ENCODE measurements around the gene TSR3. TPM values are rescaled to one million over a fixed set of nuclear protein-coding genes. Genes with fewer than 3 reads are reported as not detected.

TSR3 gene
- total and polyA plus RNA-seq, 4 donors: 20.3 to 29.9 (median 28.9) TPM

DNA sequence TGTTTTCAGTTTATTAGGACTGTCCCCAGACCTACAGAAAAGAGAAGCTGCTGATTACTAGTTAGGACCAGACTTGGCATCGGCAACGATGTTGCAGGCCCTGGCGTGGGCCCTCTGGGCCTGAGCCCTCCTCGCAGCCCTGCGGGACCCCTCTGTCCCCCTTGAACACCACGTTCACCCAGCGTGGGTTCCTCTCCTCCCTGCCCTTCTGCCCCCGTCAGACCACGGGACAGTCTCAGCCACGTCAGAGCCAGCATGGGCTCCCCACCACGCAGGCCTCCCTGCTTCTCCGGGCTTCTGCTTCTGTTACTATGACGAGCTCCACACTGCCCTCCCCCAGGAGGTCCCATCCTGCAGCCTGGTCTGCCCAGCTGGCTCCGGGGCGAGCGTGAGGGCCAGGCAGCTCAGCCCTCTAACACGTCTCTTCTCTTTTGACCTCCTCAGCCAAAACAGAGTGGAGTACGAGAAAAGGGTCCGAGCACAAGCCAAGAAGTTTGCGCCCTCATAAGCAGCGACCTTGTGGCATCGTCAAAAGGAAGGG is 27.3 kb downstream of the TSR3 start:
- H3K36me3 ChIP-seq (ENCODE audit: control insufficient read depth in 4 of 4, insufficient read depth in 3 of 4, low read depth in 1 of 4, low read length in 3 of 4): peaks cover 14 to 50% (median 22%) of the 10 kb centered on the region in 4 donors

DNA sequence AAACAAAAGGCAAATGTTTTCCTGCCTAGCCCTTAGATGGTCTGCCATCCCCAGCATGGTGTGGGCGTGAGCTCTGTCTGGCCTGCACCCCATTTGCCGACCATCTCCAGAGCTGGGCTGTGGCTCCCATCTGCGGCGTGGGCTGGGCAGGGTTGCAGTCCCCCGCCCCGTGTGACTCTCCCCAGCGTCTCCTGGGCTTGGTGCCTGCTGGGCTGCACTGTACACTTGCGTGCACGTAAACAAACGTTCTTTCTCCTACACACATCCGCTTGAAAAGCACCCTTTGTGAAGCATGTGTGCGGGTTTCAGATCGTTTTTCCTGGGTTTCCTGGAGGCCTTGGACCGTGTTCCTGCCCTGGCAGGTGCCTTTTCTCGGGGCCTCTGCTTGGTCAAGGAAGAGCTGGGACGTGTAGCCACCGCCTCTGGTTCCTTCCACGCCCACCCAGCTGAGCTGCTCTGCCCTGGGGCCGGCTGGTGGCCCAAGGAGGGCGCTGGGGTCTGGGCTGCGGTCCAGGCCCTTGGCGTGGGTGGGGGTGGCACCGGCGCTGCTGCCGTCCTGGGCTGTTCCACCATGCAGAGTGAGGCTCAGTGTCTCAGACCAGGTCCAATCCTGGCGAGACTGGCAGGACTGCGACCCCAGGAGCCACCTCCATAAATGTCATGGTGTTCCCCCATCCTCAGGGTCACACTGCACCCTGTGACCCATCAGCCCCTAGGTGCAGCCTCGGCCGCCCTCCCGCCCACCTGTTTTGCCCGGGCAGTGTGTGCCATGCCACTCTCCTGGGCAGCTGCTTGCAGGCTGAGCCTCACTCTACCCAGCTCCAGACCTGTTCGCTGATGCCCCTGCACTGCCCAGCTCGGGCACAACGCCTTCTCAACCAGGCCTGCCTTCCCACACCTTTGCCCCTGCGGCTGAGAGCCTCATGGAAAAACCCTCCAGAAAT is 28.1 kb downstream of the TSR3 start:
- Histone ChIP-seq H3K27me3 (ENCODE audit: control insufficient read depth in 4 of 4, insufficient read depth in 4 of 4, low read length in 3 of 4) (no peaks in the 10 kb centered on the region), H3K27ac (ENCODE audit: low read depth in 1 of 2, low read length in 2 of 2) (no peak overlapping the region), H3K36me3 (ENCODE audit: control insufficient read depth in 4 of 4, insufficient read depth in 3 of 4, low read depth in 1 of 4, low read length in 3 of 4) (peaks cover 16 to 58% (median 26%) of the 10 kb centered on the region in 4 donors), H3K4me3 (ENCODE audit: low read depth in 1 of 3, low read length in 3 of 3) (no peak overlapping the region), H3K9me3 (ENCODE audit: control insufficient read depth in 4 of 4, low read length in 3 of 4) (no peaks in the 10 kb centered on the region), H3K9ac (ENCODE audit: low read depth in 1 of 2, low read length in 2 of 2) (no peak overlapping the region), H3K4me1 (ENCODE audit: control insufficient read depth in 4 of 4, insufficient read depth in 4 of 4, low read length in 3 of 4) (no peaks in the 10 kb centered on the region)
- no peak for DNase-seq (ENCODE audit: low spot score)
- 93% methylated on average over 35 of the region's 35 CpGs for WGBS
- TF ChIP-seq EGR1 (IDR thresholded peaks at IDR 0.05; ENCODE audit: low read depth in 2 of 2): no peak
- TF ChIP-seq NR2F2 (IDR thresholded peaks at IDR 0.05): no peak
- TF ChIP-seq YY1 (IDR thresholded peaks at IDR 0.05): no peak
- TF ChIP-seq JUND (IDR thresholded peaks at IDR 0.05): no peak
- TF ChIP-seq FOXA1 (IDR thresholded peaks at IDR 0.05): no peak
- TF ChIP-seq SP1 (IDR thresholded peaks at IDR 0.05): no peak
- TF ChIP-seq HNF4G (IDR thresholded peaks at IDR 0.05): no peak
- TF ChIP-seq, protein P1, sequence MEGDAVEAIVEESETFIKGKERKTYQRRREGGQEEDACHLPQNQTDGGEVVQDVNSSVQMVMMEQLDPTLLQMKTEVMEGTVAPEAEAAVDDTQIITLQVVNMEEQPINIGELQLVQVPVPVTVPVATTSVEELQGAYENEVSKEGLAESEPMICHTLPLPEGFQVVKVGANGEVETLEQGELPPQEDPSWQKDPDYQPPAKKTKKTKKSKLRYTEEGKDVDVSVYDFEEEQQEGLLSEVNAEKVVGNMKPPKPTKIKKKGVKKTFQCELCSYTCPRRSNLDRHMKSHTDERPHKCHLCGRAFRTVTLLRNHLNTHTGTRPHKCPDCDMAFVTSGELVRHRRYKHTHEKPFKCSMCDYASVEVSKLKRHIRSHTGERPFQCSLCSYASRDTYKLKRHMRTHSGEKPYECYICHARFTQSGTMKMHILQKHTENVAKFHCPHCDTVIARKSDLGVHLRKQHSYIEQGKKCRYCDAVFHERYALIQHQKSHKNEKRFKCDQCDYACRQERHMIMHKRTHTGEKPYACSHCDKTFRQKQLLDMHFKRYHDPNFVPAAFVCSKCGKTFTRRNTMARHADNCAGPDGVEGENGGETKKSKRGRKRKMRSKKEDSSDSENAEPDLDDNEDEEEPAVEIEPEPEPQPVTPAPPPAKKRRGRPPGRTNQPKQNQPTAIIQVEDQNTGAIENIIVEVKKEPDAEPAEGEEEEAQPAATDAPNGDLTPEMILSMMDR (IDR thresholded peaks at IDR 0.05; ENCODE audit: low read depth, low read length, missing input control): no peak
- TF ChIP-seq GABPA (IDR thresholded peaks at IDR 0.05 in 1 of 2, conservative IDR thresholded peaks at IDR 0.05 in 1 of 2): no peak
- TF ChIP-seq, protein P2, sequence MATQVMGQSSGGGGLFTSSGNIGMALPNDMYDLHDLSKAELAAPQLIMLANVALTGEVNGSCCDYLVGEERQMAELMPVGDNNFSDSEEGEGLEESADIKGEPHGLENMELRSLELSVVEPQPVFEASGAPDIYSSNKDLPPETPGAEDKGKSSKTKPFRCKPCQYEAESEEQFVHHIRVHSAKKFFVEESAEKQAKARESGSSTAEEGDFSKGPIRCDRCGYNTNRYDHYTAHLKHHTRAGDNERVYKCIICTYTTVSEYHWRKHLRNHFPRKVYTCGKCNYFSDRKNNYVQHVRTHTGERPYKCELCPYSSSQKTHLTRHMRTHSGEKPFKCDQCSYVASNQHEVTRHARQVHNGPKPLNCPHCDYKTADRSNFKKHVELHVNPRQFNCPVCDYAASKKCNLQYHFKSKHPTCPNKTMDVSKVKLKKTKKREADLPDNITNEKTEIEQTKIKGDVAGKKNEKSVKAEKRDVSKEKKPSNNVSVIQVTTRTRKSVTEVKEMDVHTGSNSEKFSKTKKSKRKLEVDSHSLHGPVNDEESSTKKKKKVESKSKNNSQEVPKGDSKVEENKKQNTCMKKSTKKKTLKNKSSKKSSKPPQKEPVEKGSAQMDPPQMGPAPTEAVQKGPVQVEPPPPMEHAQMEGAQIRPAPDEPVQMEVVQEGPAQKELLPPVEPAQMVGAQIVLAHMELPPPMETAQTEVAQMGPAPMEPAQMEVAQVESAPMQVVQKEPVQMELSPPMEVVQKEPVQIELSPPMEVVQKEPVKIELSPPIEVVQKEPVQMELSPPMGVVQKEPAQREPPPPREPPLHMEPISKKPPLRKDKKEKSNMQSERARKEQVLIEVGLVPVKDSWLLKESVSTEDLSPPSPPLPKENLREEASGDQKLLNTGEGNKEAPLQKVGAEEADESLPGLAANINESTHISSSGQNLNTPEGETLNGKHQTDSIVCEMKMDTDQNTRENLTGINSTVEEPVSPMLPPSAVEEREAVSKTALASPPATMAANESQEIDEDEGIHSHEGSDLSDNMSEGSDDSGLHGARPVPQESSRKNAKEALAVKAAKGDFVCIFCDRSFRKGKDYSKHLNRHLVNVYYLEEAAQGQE (IDR thresholded peaks at IDR 0.05): no peak
- TF ChIP-seq RXRA (IDR thresholded peaks at IDR 0.05): no peak
- TF ChIP-seq, protein P3, sequence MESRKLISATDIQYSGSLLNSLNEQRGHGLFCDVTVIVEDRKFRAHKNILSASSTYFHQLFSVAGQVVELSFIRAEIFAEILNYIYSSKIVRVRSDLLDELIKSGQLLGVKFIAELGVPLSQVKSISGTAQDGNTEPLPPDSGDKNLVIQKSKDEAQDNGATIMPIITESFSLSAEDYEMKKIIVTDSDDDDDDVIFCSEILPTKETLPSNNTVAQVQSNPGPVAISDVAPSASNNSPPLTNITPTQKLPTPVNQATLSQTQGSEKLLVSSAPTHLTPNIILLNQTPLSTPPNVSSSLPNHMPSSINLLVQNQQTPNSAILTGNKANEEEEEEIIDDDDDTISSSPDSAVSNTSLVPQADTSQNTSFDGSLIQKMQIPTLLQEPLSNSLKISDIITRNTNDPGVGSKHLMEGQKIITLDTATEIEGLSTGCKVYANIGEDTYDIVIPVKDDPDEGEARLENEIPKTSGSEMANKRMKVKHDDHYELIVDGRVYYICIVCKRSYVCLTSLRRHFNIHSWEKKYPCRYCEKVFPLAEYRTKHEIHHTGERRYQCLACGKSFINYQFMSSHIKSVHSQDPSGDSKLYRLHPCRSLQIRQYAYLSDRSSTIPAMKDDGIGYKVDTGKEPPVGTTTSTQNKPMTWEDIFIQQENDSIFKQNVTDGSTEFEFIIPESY (IDR thresholded peaks at IDR 0.05): no peak
- TF ChIP-seq, protein P4, sequence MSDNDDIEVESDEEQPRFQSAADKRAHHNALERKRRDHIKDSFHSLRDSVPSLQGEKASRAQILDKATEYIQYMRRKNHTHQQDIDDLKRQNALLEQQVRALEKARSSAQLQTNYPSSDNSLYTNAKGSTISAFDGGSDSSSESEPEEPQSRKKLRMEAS (IDR thresholded peaks at IDR 0.05): no peak
- TF ChIP-seq RAD21 (IDR thresholded peaks at IDR 0.05): no peak
- TF ChIP-seq HNF4A (conservative IDR thresholded peaks at IDR 0.05): no peak
- no peak for TF ChIP-seq TAF1 (conservative IDR thresholded peaks at IDR 0.05)
- TF ChIP-seq, protein P5, sequence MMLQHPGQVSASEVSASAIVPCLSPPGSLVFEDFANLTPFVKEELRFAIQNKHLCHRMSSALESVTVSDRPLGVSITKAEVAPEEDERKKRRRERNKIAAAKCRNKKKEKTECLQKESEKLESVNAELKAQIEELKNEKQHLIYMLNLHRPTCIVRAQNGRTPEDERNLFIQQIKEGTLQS (IDR thresholded peaks at IDR 0.05): no peak

More for the DNA sequence above, 27.3 kb downstream of the TSR3 start:
- Histone ChIP-seq H3K27me3 (ENCODE audit: control insufficient read depth in 4 of 4, insufficient read depth in 4 of 4, low read length in 3 of 4) (no peaks in the 10 kb centered on the region), H3K27ac (ENCODE audit: low read depth in 1 of 2, low read length in 2 of 2) (no peak overlapping the region), H3K9ac (ENCODE audit: low read depth in 1 of 2, low read length in 2 of 2) (no peak overlapping the region), H3K4me1 (ENCODE audit: control insufficient read depth in 4 of 4, insufficient read depth in 4 of 4, low read length in 3 of 4) (no peaks in the 10 kb centered on the region), H3K4me3 (ENCODE audit: low read depth in 1 of 3, low read length in 3 of 3) (no peak overlapping the region), H3K9me3 (ENCODE audit: control insufficient read depth in 4 of 4, low read length in 3 of 4) (no peaks in the 10 kb centered on the region)
- DNase-seq (ENCODE audit: low spot score): no peak
- 91% methylated on average over 22 of the region's 22 CpGs for WGBS
- TF ChIP-seq, protein P2 (IDR thresholded peaks at IDR 0.05): no peak
- no peak for TF ChIP-seq SP1 (IDR thresholded peaks at IDR 0.05)

Measured in liver (tissue), 9 donors.